Colonic mucosa (tissue), 4 donors: ENCODE measurements around the gene ZNF503. TPM values are rescaled to one million over a fixed set of nuclear protein-coding genes. Genes with fewer than 3 reads are reported as not detected.

ENCODE experiments used
- DNase-seq: peaks from one replicate; pipeline ENCODE4 v3.0.0-alpha.2; 2020
- H3K27ac ChIP-seq: fragments of 200-600 bp; one replicate; pipeline ENCODE4 v1.8.0; 2021
- H3K27me3 ChIP-seq: fragments of 200-600 bp; one replicate; pipeline ENCODE4 v1.8.0; 2021
- H3K36me3 ChIP-seq: fragments of 200-600 bp; one replicate; pipeline ENCODE4 v1.8.0; 2021
- H3K4me1 ChIP-seq: fragments of 200-600 bp; one replicate; pipeline ENCODE4 v1.8.0; 2021; ENCODE audit warnings: mild to moderate bottlenecking
- H3K4me3 ChIP-seq: fragments of 200-600 bp; one replicate; pipeline ENCODE4 v1.8.0; 2021
- H3K9ac ChIP-seq, 2 donors: one replicate each; pipeline ENCODE4 v1.7.0; 2013; ENCODE audit warnings: control low read depth in 2 of 2, low read depth in 2 of 2, low read length in 2 of 2
- H3K9me3 ChIP-seq: fragments of 200-600 bp; one replicate; pipeline ENCODE4 v1.8.0; 2021
- intact Hi-C: fragments of 100-400 bp; cut with DNase I; formaldehyde crosslinking; loops from one replicate; pipeline ENCODE4 v1.14.1; 2022
- total RNA-seq, 2 donors: library from RNA; stranded (reverse); fragmentation: NEBNext Ultra II Directional in 1 of 2; extraction: Animal tissue kit (Norgen Biotek cat#: 25700) in 1 of 2; gene quantifications; one replicate each; pipeline ENCODE4 v1.2.1, GENCODE V29; 2021
- TF ChIP-seq, protein P1 (sequence below): fragments of 200-600 bp; IDR thresholded peaks from one replicate; pipeline ENCODE4 v1.8.0; 2022; ENCODE audit warnings: antibody characterized with exemption, mild to moderate bottlenecking
- donor health status: healthy.
- donor health status: DM: no; HTN: no; CAD: no.
- donor health status: DM: no; HTN: no; CAD: no.

The ZNF503 gene
- total RNA-seq, 2 donors from 2014 or later, result 3.6 to 8.0 TPM

DNA sequence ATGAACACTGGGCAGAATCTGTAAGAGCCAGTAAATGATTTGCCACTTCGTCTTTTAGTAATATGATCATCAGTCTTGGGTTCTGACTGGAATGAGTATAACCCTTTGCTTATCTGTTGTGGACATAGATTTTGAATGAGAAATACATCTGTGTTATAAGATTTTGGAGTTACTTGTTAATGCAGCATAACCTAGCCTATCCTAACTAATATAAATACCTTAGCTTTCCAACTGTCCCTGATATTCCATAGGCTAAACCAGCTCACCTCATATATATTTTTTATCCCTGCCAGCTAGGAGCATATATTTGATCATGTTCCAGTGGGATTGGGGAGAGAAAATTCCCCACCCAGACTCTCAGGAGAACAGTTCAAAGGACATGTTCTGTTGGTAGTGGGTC is 44.9 kb upstream of the ZNF503 start:
- H3K36me3 ChIP-seq, result no peaks in the 10 kb centered on the region
- H3K4me1 ChIP-seq, result no peaks in the 10 kb centered on the region
- DNase-seq, result no peak
- intact Hi-C loops, result no loop called here
- no peak overlapping the region for H3K27ac ChIP-seq
- no peak overlapping the region for H3K4me3 ChIP-seq
- no peak overlapping the region for H3K9ac ChIP-seq
- TF ChIP-seq, protein P1, sequence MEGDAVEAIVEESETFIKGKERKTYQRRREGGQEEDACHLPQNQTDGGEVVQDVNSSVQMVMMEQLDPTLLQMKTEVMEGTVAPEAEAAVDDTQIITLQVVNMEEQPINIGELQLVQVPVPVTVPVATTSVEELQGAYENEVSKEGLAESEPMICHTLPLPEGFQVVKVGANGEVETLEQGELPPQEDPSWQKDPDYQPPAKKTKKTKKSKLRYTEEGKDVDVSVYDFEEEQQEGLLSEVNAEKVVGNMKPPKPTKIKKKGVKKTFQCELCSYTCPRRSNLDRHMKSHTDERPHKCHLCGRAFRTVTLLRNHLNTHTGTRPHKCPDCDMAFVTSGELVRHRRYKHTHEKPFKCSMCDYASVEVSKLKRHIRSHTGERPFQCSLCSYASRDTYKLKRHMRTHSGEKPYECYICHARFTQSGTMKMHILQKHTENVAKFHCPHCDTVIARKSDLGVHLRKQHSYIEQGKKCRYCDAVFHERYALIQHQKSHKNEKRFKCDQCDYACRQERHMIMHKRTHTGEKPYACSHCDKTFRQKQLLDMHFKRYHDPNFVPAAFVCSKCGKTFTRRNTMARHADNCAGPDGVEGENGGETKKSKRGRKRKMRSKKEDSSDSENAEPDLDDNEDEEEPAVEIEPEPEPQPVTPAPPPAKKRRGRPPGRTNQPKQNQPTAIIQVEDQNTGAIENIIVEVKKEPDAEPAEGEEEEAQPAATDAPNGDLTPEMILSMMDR, result no peak
- no peaks in the 10 kb centered on the region for H3K27me3 ChIP-seq
- H3K9me3 ChIP-seq, result no peaks in the 10 kb centered on the region

DNA sequence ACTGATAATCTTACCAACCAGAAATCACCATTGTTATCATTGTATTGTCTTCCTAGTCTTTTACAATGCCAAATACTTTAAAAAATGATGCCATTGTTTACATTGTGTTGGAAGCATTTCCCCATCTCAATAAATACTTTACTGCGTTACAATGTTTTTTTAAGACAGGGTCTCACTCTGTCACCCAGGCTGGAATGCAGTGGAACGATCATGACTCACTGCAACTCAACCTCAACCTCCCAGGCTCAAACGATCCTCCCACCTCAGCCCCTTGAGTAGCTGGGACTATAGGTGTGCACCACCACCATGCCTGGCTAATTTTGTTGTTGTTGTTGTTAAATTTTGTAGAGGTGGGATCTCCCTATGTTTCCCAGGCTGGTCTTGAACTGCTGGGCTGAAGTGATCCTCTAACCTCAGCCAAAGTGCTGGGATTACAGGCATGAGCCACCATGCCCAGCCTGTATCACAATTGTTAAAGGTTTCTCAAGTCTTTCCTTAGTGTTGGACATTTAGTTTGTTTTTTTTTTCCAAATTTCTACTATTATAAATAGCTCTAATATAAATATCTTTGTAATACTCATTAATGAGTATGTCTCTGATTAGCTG is 43.3 kb upstream of the ZNF503 start:
- intact Hi-C loops, result no loop called here
- no peak overlapping the region for H3K4me3 ChIP-seq
- no peak overlapping the region for H3K27ac ChIP-seq
- H3K4me1 ChIP-seq, result no peaks in the 10 kb centered on the region
- H3K27me3 ChIP-seq, result no peaks in the 10 kb centered on the region
- TF ChIP-seq, protein P1, result no peak
- H3K36me3 ChIP-seq, result no peaks in the 10 kb centered on the region
- H3K9ac ChIP-seq, result no peak overlapping the region
- no peaks in the 10 kb centered on the region for H3K9me3 ChIP-seq
- DNase-seq, result no peak

DNA sequence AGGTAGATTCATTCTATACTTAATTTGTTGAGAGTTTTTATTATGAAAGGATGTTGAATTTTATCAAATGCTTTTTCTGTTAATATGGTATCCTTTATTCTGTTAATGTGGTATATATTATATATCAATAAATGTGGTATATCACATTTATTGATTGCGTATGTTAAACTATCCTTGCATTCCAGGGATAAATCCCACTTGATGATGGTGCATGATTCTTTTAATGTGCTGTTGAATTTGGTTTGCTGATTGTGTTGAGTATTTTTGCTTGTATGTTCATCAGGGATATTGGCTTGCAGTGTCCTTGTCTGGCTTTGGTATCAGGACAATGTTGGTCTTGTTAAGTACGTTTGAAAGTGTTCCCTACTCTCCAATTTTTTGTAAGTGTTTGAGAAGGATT is 41.8 kb upstream of the ZNF503 start:
- no peaks in the 10 kb centered on the region for H3K27me3 ChIP-seq
- H3K27ac ChIP-seq, result no peak overlapping the region
- no peaks in the 10 kb centered on the region for H3K9me3 ChIP-seq
- H3K9ac ChIP-seq, result no peak overlapping the region
- DNase-seq, result no peak
- TF ChIP-seq, protein P1, result no peak
- no peak overlapping the region for H3K4me3 ChIP-seq
- H3K4me1 ChIP-seq, result no peaks in the 10 kb centered on the region
- H3K36me3 ChIP-seq, result no peaks in the 10 kb centered on the region
- intact Hi-C loops, result no loop called here

DNA sequence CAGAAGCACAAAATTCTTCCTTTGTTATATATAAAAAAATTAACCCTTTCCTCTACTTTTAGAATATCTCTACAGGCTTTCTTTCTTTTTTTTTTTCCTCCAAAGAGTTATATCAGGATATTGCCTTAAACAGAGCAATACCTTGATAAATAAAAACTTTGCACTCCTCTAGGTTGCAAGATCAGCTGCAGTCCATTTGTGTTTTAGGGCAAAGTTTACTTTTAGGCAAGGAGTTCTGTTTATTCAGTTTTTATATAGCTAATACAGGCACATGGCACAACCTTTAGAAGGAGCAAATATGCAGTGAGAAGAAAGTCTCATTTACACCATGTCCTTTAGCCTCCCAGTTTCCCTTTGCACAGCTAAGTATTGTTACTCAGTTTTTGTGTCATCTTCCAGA is 40.1 kb upstream of the ZNF503 start:
- intact Hi-C loops, result no loop called here
- no peak overlapping the region for H3K4me3 ChIP-seq
- no peaks in the 10 kb centered on the region for H3K9me3 ChIP-seq
- H3K36me3 ChIP-seq, result no peaks in the 10 kb centered on the region
- no peak overlapping the region for H3K27ac ChIP-seq
- TF ChIP-seq, protein P1, result no peak
- H3K4me1 ChIP-seq, result no peaks in the 10 kb centered on the region
- no peak overlapping the region for H3K9ac ChIP-seq
- no peaks in the 10 kb centered on the region for H3K27me3 ChIP-seq
- no peak for DNase-seq

DNA sequence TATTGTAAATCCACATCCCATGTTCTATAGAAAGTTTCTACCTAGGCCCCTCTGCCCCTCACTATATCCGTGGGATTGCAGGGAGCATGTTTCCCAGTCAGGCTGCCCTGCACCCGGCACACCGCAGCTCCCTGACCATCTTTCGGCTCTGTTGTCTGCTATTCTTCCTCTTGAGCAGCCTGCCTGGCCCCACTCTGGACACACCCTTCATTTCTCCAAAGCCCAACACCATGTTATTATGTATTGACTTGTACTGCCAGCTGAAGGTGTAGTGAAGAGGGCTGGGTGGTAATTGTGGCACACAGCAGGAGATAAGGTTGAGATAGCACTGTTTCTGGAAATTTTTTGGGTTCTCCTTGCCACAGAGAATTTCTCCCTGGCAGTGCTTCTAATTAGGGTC is 39.6 kb upstream of the ZNF503 start:
- intact Hi-C loops, result no loop called here
- H3K9me3 ChIP-seq, result no peaks in the 10 kb centered on the region
- no peak overlapping the region for H3K27ac ChIP-seq
- no peak for DNase-seq
- H3K9ac ChIP-seq, result no peak overlapping the region
- H3K27me3 ChIP-seq, result no peaks in the 10 kb centered on the region
- no peak overlapping the region for H3K4me3 ChIP-seq
- no peaks in the 10 kb centered on the region for H3K4me1 ChIP-seq
- TF ChIP-seq, protein P1, result no peak
- H3K36me3 ChIP-seq, result no peaks in the 10 kb centered on the region
